Raji (cell line): Measurements from ENCODE around the gene ERRFI1.

Experiments used
- POLR2A ChIP-seq: IDR thresholded peaks from 2 replicates; pipeline ENCODE4 v1.6.1; 2011; ENCODE audit warnings: low read depth, low read length, control low read depth; ENCODE audit not compliant: insufficient read depth

The ERRFI1 gene

DNA sequence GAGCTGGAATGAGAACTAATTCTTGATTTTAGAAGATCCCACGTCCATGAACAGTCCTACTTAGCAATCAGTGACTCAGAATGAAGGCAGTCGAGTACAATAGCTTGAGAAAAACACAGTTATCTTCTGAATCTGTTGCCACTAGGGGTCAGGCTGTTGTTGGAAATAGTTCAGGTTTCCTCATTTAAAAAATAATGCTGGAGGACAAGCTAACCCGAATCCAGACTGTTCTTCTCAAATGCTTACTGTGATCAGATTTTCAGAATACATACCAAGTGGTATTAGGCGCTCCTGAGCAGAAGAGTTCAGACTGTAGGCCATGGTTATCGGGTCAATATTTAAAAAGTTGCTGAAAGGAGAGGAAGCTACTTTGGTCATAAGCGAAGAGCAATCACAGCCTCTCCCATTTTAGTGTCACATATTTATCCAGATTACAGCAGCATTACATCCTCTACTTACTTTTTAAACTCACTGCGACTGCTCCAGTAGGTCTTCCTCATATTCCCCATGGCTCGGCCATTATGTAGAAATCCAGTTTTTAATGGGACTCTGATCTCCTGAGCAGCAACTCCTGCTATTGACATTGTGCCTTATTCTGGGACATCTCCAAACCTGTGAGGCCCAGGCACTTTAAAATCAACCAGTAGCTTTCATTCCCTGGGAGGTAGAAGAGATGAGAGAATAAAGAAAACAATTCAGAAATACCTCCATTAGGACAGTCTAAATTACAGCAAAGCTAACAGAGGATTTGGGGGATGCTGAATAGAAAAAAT lies 10.9 kb downstream of the ERRFI1 start:
- TF ChIP-seq POLR2A, result no peak

DNA sequence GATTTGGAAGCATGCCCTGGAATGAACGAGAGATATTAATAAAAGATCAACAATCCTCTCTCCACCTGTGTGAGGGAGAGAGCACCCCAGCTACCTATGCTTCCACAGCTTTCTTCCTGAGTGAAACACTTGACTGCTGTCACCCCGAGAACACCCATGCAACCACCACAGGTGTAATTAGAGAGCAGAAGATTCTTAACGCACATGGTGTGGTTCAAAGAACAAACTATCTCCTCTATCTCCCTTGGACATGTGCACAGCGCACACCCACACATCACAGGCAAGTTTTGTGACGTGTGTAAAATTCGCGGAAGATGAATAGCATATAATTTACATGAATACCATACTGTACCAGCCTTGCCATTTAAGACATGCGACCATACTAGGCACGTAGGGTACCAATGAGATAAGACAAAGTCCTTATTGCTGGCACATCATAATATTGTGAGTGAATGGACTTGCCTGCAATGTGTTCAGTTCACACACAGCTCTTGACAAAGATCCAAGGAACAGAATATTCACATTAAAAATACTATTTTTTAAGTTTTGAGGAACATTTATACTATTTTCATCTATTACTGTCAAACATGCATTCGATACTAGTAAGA lies 11.6 kb downstream of the ERRFI1 start:
- TF ChIP-seq POLR2A, result no peak

DNA sequence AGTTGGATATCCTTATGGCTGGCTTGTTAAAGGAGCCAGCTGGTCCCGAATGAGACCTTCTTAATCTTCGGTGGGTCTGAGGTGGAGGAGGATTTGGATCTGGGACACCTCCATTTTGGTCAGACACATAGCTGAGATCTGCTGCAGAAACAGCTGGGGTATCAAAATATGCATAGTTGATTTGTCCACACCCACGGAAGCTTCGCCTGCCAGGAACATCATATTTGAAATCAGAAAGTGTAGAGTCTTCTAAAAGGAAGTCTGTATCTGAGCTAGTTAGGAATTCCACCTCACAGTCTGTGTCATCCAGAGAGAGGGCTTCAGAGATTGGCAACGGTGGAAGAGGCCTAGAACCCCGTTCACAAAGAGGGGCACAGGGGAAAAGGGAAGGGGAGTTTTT lies 12.3 kb downstream of the ERRFI1 start:
- no peak for TF ChIP-seq POLR2A

DNA sequence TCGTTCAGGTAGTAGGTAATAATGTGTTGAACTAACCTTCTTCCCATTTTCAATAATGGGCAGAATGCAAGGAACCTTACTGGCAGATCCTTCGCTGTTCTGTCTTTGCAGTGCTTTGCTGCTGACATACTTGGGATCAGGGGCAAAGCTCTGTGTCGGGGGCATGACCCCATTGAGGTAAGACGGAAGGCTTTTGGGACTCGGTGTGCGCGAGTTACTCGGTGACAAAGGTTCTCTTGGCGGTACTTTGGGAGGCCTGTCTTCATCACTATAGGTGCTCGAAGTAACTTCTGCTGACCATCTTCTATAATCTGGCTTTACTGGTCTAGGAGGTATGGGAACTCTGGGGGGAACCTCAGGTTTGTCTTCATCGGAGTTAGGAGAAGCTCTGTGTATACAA lies 12.7 kb downstream of the ERRFI1 start:
- no peak for TF ChIP-seq POLR2A

DNA sequence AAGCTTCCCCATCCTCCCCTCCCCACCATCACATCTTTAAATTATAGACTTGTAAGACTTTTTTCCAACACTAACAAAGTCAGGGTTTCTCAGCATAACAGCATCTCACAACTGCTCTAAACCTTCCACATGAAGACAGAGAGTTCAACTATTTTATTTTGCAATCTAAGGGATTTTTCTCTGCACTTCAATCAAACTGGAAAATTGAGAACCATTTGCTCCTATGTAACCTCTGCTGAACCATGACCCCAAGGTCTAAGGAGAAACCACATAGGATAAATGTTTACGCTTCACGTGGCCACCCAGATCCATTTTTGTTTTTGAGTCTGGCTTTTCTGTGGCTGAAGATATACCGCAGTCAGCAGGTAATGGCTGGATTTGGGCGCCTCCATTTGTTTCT lies 13.2 kb downstream of the ERRFI1 start:
- no peak for TF ChIP-seq POLR2A

DNA sequence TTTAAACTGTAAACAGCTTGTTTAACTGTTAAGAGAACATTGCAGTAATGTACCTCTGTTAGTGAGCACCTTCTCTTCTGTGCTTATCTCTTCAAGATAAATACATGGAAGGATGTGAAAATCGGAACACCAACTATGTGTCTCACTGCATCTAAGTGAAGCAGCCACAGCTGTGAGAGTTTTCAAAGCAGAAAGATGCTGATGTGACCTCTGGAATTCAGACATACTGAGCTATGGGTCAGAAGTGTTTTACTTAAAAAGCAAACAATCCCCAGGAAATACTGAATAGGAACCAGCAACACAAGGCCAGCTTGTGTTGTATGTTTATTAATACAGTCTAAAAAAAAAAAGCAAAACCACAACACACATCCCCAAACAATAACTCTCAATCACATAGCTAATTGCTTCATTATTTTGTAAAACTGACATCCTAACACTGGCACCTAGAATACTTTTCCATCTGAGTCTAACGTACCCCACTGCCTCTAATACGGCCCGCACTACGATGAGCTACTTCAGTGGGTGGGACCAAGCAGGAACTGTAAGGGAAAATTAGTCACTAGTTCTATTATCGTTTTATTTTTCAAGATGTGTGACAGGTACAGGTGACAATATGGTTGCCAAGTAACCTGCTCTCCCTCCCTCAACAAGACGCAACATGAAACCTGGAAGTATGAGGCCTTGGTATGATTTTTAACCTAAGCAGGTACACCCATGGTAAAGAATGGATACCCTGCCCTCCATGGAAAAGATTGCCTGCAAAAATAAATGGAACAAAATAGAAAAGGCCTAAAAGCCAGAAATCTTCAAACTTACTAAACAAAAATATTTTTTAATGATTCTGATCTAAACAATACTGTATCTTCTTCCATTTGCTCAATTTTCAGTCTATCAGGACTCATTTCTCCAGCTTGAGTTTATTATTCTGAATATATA lies 13.9 kb downstream of the ERRFI1 start:
- no peak for TF ChIP-seq POLR2A

DNA sequence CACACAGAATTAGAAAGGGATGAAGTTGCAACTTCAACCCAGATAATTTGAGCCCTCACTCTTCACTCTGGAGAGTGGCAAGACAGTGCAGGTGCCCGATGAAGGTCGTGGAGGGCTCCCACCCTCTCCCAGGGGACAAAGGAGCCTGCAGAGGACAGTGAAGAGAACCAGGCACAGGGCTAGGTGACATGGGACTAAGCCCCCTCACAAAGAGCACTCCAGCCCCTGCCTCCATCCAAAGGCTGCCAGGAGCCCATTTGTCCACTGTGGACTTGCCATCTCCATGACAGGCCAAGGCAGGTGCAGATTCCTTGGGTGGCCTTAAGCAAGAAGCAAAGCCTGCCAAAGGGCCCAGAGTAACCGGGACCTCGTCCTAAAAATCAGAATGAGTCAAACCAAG lies 15.1 kb downstream of the ERRFI1 start:
- TF ChIP-seq POLR2A, result no peak

DNA sequence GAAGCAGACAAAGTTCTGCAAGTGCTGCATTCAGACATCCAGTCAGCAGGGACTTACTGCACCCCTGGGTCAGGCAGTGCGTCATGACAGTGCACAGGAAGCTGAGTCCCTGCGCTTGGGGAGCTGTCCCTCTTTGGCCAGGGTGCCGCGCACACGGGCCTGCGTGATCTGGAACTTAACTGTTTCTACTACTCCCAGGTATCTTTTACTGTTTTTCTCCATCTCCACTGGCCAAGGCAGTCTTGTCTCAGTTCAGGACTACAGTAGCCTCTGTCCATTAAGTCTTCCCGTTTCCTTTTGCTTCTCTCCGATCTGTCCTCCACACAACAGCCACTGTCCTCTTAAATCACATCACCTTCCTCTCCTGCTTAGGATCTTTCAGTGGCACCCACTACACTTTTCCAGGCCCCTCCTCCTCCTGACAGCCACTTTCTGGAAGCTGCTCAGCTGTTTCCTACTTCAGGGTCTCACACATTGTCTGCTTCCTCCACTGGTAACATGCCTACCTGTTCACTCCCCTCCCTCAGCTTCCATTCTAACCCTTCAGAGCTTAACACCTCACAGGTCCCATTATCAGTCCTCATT lies 15.9 kb downstream of the ERRFI1 start:
- TF ChIP-seq POLR2A, result no peak

DNA sequence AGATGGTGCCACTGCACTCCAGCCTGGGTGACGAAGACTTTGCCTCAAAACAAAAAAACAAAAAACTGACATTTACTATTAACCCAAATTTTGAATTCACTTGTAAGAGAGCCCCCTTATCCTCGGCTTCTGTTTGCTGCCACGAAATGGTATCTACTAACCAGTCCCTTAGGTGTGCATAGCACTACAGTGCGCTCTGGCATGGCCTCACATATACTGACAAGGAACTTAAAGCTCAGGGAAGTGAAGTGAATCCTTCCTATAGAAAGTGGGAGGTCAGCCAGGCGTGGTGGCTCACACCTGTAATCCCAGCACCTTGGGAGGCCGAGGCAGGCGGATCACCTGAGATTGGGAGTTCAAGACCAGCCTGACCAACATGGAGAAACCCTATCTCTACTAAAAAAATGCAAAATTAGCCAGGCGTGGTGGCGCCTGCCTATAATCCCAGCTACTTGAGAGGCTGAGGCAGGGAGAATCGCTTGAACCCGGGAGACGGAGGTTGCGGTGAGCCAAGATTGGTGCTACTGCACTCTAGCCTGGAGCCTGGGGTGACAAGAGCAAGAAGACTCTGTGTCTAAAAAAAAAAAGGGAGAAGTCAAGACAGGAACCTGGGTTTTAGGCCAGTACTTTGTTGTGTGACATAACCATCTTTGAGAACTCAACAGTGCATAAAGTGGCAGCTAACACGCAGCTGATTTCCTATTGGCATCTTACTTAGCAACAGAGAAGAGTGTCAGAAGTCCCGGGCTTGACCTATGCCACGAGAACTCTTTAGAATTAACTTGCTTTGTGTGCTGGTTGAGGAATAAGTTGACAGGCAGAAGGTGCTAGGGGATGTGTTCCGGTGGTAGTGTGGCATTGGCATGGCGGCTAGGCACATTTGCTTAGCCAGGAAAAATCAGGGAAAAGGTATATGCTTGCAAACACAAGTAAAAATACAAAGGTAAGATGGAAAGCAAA lies 16.8 kb downstream of the ERRFI1 start:
- TF ChIP-seq POLR2A, result no peak

DNA sequence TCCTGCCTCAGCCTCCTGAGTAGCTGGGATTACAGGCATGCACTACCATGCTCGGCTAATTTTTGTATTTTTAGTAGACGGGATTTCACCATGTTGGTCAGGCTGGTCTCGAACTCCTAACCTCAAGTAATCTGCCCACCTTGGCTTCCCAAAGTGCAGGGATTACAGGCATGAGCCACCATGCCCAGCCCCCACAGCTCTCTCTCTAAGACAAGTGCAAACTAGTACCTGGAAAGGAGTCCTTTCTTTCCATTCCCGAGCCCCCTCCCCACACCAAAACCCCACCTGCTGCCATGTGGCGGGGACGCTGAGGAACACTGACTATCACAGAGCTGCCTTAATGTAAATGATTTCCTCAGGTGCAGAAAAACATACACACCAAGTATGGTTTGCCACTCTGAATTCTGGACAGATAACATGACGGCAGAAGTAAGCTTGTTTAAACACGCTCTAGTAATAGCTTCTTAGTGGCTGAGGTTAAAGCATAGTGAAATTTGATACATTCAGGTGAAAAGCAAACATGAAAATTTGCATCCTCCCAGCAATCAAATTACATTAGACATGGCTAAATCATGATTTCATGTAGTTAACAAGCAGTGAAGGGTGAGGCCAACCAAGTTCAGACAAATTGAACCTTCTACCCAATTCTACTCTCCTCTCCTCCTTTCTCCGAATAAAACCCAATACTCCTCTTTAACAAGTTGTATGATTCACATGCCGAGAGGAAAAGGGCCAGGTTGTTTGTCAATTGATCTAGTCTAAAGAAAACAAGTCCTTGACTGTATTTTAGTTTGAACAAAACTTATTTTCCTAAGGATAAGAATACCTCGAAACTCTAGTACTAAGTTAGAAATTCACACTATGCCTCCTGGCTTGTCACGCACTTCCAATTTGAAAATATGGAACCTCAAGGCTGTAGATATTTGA lies 19.8 kb downstream of the ERRFI1 start:
- no peak for TF ChIP-seq POLR2A

DNA sequence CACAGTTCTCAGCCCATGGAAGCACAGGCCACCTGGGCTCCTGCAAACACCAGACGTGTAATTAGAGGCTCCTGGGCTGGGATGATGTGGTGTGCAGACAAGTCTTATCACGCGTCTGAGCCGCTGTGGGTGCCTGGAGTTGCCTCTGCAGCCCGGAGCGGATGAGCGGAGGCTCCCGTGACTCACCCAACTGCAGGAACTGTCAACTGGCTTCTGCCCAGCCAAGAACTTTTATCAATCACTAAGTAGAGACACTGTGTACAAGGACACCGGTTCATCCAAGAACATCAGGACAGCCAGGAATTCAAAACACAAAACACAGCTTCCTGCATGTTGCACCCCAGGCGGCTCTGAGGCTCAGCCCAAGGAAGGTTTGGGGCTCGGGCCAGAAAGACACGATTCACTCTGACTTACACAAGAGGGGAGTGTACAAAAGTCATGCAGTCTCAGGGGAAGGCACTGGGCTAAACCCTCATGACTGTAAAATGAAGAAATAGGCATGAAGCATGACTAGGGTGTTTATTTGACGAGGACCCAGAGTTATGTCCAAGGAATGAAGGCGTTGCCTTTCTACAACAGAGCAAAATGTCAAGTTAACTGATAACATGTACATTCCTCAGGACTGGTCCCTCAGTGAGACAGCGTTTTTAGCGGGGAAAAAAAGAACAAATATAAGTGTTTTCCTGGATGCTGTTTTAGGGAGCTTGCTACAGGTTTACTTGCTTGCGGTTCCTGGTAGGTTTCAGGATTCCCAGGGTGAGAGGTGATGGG lies 21.1 kb downstream of the ERRFI1 start:
- no peak for TF ChIP-seq POLR2A

DNA sequence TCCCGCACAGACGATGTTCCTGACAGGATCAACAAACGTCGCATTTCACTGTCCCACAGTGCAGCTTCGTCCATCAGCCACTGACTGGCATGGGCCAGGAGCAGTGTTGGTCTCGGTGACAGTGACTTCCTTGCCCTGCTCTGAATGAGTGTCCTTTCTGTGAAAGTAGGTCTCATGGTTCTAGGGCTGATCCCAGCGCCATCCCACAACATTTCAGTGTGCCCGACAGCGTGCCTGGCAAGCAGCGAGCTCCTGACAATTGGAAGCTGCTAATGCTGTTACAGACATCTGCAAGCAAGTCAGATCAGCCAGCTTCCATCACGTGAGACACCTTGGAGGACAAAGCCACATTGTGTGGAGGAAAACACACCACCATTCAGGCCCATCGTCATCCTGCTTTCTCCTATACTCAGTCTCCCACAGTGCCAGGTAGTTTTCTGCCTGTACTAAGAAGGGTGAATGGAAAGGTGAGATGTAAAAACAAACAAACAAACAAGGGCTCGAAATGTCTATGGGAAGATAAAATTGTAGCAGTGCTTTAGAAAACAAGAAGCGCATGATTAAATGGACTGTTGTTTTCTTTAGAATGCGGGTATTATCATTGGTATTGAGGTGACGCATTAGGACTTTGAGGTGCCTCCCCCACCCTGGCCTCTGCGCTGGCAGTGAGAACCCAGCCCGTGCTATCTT lies 21.9 kb downstream of the ERRFI1 start:
- no peak for TF ChIP-seq POLR2A
